HG03439 (cell line): ENCODE data around the gene DPCD.

Experiments used
- ATAC-seq: cut with Tn5 transposase; IDR thresholded peaks from one replicate; pipeline ENCODE4 v1.9.1; 2021; ENCODE audit warnings: mild to moderate bottlenecking, moderate library complexity; ENCODE audit not compliant: unreplicated experiment

The DPCD gene

DNA sequence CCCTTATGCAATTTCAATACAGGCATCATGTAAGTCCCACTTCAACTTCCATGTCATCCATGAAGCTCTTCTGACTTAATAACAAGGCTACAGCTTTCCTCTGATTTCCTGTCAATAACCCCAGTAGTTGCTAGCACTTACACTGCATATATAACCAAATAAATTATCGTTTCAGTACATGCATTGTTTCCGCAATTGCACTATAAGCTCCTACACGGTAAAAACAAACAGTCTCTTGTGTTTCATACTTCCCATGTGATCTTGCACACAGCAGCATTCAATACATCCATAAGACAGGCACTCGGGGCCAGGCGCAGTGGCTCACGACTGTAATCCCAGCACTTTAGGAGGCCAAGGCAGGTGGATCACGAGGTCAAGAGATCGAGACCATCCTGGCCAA is 65.4 kb downstream of the DPCD start:
- ATAC-seq: no peak

DNA sequence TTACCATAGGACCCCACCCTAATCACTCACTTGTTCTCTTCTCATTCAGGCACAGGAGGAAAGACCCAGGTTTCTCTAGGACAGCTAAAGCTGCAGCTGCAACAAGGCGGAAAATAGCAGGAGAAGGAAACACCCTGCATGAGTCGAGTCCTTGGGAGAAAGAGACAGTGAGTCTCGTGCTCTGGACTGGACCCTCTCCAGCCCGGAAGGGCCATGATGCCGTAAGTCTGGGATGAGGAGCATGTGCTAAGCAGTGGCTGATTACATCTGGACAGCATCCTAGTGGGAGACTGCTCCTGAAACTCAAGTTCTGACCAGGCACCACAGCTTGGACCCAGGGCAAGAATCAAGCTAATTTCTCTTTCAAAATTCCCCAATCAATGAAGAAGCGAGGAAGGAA is 67.4 kb downstream of the DPCD start:
- no peak for ATAC-seq

DNA sequence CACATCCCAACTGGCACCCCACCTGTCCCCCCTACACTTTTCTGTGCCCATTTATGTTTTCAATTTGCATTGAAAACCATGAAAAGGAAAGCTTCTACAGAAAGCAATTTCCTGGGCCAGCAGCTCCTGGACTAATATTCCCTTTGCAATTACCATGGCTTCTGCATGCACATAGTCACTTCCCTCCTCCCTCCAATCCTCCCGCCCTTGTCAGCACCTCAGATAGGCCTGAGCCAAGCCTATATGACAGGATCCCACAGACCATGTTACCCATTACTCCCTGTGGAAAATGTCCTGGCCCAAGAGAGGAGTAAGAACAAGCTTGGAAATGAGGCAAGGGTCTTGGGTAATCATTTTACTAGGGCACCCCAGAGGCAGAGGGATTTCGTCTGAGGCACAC is 68.8 kb downstream of the DPCD start:
- no peak for ATAC-seq

DNA sequence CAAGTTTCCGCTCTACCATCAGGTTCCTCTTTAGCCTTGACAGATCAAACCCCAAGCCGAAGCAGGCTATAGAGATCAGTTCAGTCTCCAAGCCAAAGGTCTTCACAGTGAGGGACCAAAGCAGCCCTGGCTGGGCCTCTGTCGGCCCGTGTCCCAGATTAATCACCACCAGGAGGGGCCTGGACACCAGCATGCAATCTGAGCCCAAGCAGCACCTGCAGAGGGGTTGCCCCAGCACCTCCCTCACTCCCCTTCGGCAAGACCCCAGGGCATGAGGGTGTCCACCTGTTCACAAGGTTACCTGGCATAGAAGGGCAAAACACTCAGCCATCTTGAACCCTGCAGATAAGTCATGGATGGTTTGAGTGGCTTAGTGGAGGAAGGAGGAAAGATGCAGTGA is 70.9 kb downstream of the DPCD start:
- no peak for ATAC-seq
